Esophagus squamous epithelium (tissue), 4 donors: ENCODE results near the gene MTRFR.

Experiments used
- CTCF ChIP-seq, 6 experiments: fragments of 450-650 bp in 4 of 6; fragments of 200-600 bp in 2 of 6; sonication (generic) in 2 of 6; IDR thresholded peaks; one replicate each; pipeline ENCODE4 v1.5.1; 2016 to 2019; ENCODE audit warnings: antibody characterized with exemption in 6 of 6, mild to moderate bottlenecking in 4 of 6, moderate library complexity in 4 of 6
- POLR2A ChIP-seq, 4 donors: fragments of 450-650 bp; IDR thresholded peaks; one replicate each; pipeline ENCODE4 v1.6.1; 2017; ENCODE audit warnings: antibody characterized with exemption in 4 of 4, mild to moderate bottlenecking in 4 of 4, moderate library complexity in 3 of 4

GRCh38 chr12:123199936-123200335 lies 33.3 kb upstream of the MTRFR start:
- no peak for TF ChIP-seq POLR2A (IDR thresholded peaks at IDR 0.05)
- no peak for TF ChIP-seq CTCF (IDR thresholded peaks at IDR 0.05)
